ENCODE measurements around the gene FKBP8.
A peak's percentile ranks its signal among the peaks of the same experiment; 100 is the strongest.

FKBP8 gene

DNA sequence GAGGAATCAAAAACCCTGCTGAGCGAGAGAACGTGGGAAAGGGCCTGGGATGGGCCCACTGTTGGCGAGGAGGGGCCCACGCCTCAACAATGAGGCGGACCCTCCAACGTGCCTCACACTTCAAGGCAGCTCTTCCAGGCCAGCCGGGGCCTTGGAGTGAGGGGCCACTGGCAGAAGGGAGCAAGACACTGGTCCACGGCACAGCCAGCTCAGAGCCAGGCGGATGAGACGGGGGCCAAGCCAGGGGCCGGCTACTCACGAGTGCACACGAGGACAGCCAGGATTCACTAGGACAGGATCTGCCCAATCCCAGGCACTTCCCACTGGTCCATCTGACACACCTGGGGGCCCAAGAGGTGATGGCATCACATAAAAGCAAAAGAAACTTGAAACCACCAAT lies 42.0 kb downstream of the FKBP8 start:
- no peak for DNase-seq

DNA sequence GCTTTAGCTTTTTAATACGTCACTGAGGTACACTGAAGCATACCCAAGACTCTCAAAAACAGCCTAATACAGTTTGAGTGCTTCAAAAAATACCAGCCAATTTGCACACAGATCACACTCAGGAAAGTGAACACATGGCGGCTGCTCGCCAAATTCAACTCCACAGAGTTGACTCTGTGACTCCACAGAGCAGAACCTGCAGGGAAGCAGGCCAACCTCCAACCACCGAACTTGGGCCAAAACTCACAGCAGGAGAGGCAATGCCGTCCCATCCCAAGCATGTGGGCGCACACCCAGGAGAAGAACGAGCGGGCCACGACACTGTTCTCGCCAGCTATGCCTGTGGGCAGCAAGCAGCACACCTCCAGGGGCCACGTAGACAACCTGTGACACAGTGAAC lies 42.6 kb downstream of the FKBP8 start:
- DNase-seq = no peak

DNA sequence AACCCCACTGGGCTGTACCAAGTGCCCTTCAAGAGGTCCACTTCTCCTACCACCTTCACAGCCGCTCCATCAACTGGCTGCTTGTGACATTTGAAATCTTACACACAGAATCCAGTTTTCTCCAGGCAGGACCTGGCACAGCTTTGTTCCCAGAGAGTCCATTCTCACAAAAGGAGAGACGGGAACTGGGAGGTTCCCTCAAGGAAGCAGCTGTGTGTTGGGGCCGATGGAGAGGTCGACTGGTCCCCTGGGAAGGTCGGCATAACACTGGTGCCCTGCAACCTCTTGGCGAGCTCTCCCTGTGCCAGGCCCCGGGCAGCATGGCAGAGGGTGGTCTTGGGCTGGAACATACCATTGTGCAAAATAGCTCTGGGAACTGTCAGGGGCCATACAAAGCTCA lies 43.0 kb downstream of the FKBP8 start:
- no peak for DNase-seq

DNA sequence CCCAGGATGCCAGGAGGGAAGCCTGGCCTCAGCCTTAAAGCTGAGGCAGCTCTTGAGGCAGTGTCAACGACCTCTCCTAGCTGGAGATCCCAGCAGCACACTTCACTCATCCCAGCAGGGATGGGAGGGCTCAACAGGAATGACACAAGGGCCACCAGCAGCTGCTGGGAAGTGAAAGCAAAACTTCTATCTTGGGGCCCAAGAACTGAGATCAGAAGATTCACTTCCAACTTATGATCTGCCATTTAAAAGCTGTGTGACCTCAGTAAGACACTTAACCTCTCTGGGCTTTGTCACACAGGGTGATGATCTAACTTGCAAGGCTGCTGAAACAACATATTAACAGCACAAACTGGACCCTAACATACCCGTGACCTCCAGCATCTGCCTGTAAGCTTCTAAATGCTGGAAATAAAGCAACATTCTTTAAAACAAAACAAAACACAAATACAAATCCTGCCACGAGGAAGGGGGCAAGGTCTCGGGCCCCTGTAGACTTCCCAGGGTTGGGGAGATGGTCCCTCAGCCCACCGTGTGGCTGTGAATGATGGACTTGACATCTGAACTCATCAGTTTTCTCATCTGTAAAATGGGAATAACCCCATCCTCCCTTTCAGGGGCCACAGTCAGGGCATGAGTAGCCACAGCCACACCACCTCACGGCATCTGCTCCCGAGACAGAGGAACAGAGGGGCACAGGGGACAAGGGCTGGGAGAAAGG lies 44.2 kb downstream of the FKBP8 start:
- no peak for DNase-seq

DNA sequence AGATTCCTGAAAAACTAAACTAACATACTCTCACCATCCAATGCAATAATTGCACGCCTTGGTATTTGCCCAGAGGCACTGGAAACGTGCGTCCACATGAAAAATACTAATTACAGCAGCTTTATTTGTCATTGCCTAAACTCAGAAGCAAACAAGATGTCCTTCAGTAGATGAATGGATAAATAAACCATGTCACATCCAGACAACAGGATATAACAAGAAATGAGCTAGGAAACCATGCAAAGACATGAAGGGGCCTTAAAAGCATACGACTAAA lies 46.5 kb downstream of the FKBP8 start:
- DNase-seq = no peak

DNA sequence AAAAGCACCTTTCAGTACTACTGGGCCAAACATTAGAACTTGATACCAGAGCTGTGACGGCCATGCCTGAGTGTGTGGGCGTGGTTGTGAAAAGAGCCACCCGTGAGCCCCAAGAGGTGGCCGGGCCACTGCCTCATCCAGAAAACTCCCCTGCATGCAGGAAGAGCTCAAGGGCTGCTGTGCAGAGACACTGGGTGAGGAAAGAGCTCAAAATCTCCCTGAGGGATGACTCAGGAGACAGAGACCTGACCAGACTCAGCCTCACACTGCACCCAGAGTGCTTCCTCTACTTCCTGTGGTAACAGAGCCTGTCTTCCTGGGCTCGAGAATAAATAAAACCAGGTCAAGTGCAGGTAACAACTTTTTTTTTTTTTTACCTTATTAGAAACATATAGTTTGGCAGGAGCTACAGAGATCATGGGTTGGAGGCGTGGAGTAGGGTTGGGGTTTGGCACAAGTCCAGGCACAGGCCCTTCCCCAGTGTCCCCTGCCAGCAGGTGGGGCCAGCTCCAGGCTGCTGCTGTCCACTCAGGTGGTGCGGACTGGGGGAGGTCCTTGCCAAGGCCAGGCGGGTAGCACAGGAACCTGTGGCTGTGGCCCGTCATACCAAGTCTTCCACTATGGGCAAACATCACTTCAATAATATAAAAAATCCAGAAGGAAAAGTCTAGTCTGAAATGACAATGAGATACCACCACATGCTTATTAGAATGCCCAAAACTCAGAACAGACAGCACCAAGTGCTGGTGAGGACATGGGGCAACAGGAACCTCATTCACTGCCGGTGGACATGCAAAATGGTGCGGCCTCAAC lies 47.0 kb downstream of the FKBP8 start:
- DNase-seq = peak; percentile 62

DNA sequence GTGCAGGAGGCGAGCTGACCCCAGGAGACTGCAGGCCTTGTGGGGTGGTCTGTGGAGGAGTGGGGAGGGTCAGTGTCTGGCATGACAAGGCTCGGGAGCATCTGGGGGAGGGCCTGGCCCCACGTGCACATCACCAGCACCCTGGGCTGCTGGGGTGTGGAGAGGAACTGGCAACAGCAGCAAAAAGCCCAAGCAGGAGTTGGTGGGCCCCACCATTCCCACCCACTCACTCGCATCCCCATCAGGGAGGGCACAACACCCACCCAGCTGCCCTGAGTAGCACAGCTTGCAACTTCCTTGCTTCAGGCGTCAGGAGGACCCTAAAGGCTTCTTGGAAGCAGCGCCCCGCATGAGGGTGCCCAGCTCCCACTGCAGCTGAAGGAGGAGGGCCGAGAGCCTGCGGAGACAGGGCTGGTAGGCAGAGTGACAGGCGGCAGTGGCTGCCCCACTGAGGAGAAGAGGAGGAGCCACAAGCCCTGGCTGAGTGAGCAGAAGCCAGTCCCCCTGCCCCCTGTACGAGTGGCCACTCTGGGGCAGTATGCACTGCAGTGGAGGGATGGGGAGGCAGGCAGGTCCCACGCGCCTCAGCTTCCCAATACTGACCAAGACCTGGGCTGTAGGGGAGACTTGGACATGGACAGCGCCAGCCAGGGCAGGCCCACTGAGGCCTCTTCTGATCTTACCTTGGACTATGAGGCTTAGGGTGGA lies 48.0 kb downstream of the FKBP8 start:
- DNase-seq = no peak

DNA sequence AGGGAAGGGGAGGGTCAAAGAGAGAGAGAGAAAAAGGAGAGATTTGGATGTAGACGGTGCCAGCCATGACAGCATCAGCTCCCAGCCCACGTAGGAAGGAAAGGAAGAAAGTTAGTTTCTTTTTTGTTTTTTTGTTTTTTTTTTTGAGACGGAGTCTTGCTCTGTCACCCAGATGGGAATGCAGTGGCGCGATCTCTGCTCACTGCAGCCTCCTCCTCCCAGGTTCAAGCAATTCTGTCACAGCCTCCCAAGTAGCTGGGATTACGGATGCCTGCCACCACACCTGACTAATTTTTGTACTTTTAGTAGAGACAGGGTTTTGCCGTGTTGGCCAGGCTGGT lies 49.1 kb downstream of the FKBP8 start:
- DNase-seq = no peak

DNA sequence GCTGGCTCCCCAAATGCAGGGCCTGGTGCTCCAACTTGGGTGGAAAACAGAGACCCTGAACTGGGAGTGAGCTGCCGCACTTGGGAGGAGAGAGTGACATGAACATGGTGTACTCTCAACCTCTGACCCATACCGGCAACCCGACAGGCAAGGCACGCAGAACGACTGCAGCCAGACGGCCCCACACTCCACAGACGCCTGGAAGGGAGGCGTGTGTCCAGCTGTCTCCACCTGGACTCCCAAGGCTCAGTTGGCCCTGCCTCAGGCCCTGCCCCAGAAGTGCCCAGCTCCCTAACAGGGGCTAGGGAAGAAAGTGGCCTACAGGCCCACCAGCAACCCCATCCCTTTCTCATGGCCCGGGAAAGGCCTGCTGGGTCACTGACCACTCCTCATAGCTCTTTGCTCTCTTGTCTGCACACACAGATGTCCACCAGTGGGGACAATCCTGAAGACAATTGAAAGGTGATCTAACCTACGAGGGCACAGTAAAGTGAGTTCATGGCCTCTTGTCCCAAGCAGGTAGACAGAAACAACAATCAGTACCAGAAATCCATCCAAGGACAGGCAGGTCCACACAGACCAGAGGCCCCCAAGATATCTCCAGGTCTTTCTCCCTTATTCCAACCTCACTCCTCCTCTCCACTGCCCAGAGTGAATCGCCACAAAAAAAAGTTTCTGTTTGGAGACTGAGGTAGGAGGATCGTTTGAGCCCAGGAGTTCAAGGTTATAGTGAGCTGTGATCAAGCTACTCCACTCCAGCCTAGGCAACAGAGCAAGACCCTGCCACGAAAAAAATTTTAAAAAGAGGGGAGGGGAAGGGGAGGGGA lies 49.7 kb downstream of the FKBP8 start:
- no peak for DNase-seq

DNA sequence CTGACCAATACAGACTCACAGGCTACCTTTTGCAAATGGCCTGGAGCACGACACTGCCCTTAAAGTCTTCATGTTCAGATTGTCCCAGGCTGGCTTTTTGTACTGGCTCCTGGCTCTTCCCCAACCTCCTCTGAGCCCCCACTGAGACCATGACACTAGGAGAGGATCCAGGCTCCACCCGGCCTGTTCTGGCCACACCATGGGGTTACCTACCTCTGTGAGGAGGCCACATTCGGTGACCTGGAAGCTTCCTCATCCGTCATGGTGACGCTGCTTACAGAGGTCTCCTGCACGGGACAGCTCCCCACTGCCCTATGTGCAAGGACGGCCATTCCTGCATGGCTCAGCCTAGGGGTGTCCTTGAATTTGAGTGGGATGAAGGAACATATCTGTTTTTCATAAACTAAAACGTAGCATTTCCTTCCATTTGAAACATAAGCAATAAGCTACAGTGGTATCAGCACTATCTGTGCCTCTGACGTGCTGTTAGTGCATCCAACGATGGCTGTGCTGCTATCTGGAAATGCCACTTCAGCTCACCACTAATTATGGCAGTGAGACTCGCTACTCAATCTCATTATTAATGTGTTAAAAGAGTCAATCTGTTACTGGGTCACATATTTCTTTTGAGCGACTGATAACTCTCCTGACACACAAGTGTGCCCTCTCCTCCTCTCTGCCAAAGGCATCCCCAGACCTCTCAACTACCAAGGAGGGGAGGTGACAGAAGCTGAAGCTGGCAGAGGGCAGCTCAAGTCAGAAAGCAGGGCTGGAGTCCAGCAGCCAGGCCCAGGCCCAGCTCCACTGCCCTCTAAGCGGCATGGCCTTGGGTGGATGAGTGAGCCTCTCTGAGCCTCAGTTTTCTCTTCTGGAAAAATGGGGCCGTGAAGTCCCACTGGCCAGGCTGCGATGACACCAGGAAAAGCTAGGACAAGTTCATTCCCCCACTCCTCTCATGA lies 51.1 kb downstream of the FKBP8 start:
- no peak for DNase-seq

DNA sequence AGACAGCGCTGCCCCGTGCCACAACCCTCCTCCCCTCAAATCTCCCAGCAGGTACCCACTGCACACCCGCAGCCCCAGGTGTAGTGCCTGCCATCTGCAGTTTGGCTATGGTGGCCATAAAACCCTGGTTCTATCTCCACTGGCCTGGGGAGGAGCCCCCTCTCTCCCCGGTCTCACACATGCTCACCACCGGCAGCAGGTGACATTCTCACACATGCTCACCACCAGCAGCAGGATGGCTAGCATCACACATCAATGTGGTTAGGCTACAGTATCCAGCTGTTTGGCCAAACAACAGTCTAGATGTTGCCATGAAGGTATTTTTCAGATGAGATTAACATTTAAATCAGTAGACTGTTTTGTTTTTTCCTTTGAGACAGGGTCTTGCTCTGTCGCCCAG lies 52.6 kb downstream of the FKBP8 start:
- no peak for DNase-seq

DNA sequence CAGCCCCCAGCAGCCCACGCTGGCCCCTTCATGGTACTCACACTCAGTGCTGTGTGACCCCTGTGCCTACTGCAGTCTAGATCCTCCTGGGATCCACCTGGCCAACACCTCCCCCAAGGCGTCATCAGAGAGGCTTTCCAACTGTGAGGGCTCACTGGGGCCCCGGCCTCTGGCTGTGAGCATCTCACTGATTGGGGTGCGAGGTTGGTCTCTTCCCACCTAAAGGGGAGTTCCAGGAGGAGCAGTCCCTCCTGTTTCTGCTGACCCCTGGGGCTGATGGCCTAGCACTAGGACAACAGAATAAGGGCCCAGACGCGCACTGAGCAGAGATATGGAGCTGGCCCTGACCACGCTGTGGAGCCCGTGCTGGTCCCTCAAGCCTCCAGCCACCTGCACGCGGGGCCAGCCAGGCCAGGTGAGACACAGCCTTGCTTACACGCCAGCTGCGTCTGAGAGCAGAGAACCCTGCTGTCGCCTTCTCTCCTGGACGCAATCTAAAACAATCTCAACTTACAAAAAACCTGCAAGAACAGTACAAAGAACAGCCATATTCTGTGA lies 53.7 kb downstream of the FKBP8 start:
- no peak for DNase-seq

DNA sequence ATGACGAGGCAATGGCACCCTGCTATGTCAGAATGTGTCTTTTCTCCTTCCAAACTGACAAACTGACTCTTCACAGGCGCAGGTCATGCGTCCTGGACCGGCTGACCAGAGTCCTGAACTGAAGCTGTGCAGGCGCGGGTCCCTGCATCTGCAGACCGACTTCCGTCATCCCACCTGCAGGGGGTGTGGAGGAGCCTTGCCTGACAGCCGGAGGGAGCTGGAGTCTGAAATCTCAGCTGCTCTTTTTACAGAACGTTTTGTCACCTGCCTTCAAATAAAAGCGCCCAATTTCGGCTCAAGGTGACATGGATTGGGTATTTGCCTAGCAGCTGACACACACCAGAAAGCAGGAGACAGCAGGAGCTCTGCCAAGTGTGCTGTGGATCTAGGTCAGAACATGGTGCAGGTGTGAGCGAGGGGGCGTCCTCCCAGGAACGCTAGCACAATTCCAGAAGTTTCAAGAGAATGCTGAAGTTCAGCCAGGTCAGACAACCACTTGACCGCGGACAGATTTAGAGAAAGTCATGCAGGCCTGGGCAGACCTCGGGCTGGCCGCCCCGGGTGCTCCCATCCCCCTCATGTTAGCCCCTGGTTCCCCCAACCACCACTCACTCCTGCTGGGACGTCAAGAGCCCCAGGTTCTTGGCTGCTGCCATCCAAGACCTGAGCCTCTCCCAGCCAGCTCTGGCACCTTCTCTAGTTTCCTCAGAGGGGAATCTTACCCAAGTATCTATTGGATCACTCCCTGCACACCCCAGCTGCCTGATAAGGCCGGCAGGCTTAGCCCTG lies 54.3 kb downstream of the FKBP8 start:
- no peak for DNase-seq

DNA sequence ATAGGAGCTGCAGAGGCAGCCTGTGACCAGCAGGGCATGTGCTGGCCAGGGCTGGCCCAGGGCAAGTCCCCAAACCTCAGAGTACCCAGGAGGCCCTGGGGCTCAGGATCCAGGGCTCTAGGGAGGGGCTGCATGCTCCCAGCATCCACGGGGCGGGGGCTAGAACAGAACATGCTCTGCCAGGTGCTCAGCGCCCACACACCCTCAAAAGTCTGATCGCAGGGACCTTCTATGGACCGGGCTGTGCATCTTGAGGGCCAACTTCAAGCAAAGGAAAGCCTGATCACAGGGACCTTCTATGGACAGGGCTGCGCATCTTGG lies 55.0 kb downstream of the FKBP8 start:
- no peak for DNase-seq

DNA sequence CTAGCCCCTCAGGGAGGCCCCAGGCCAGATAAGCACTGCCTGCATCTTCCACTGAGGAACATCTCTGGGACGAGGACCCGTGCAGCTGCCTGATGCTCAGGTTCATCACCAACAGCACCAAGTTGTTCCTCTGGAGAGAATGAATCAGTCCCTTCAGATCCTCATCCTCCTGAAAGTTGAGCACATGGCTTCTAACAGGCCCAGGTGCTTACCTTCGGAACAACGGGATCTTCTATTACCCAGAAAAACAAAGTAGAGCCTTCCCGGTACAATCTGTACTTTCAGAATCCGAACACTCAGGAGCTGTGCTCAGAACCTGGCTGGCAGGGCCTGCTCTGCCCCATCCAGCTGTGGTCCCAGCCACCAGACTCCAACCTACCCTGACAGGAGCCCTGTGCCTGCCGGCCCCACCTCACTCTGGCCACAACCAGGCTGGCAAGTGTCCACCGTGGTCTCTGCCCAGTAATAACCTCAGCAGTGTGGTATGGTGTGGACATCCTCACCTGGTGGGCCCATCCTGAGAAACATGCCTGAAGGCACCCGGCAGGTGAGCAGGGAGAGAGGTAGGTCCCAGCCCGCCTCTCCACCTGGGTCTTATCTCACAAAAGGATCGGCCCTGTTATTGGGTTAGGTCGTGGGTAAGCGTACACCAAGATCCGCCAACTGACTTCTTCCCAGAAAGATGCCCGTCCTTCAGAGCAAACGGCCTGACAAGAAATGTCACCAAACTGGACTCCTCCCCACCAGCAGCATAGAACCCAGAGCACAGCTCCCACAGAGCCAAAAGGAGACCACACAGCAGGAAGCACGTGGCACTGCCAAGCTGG lies 55.6 kb downstream of the FKBP8 start:
- DNase-seq = no peak

DNA sequence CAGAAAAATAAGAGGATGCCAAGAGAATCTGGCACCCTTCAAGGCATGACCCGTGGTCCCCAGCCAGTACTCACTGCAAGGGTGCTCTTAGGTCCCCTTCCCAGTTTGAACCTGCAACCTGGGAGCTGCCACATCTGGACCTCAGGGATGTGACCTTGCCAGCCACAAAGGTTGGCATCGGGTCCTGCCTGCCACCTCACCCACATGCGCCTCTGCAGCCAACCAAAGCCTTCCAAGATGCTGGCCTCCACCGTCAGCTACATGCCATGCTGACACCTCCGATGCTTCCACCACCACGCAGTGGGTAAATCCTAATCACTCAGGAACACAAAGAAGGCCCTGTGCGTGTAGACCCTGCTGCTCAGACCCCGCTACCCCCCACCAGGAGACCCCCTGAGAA lies 56.6 kb downstream of the FKBP8 start:
- DNase-seq = no peak

DNA sequence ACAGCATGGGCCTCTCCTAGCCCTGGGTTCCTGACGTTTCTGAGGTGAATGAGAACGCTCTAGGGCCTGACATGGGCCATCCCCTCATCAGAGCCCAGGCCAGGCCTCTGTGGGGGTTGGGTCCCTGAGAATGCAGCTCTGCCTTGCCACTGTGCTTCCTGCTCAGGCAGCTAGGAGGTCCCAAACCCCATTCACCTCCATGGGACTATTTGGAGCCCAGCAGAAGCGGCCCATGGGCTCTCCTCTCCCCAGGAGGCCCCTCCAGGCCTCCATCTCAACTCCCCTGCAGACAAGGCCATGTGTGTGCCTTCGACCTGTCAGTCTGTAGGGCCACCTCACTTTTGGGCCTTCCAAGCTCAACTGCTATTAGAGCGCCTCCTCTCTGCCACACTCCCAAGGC lies 58.4 kb downstream of the FKBP8 start:
- no peak for DNase-seq

DNA sequence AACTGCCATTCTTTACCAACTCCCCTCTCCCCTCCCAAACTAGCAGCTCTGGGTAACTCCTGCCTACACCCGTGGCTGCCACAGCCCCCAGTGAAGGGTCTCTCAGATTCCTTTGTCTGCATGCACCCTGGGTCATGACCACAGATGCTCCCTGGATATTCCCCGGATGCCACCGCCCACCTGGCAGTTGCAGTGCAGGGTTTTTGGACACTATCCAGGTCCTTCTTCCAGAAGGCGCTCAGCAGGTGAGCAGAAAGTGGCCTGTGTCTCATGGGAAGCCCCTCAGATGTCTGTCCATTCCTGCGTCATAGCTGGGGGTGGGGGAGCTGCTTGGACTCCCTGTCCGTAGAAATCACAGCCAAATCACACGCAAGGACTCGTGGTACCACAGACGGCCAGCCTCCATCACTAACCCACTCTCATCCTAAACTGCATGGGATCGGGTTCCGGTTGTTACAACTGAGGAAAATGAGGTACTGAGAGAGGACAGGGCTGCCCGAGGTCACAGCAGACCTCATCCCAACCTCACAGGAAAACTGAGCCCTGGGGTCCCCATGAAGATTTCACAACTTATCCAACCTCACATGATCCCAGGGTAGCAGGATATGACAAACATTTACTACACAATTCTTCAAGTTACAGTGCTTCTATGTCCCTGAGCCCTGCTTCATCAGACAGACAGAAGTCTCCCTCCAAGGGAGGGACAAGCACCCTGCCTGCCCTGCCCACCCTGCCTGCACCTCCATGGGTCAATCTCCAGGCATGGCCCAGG lies 60.1 kb downstream of the FKBP8 start:
- no peak for DNase-seq

All from stimulated activated CD4-positive, alpha-beta T cell treated with anti-CD3 and anti-CD28 coated beads, Interleukin-4, amount 100 ng/mL, for 24 hours (primary cell).